HG02970 (cell line): Measurements from ENCODE around the gene UBL5.

Experiments used
- ATAC-seq: cut with Tn5 transposase; IDR thresholded peaks from one replicate; pipeline ENCODE4 v1.9.1; 2021; ENCODE audit warnings: mild to moderate bottlenecking, moderate library complexity, moderate number of reproducible peaks; ENCODE audit not compliant: unreplicated experiment, low FRiP score

The UBL5 gene

DNA sequence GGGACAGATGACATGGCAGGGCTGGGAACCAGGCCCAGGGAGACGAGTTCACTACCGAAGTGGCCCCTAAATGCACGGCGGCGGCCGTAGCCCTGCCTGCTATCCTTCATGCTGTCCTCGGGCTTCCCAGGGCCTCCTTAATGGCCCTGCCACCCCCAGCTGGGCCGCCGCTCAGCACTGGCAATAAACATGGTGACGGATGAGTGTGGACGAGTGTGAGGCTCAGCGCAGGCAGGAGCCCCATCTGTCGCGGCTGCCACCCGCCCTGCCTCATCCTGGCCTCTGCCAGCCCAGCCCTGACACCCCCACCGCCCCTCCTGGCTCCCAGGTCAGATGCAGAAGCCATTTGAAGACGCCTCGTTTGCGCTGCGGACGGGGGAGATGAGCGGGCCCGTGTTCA lies 21.0 kb downstream of the UBL5 start:
- ATAC-seq = no peak

DNA sequence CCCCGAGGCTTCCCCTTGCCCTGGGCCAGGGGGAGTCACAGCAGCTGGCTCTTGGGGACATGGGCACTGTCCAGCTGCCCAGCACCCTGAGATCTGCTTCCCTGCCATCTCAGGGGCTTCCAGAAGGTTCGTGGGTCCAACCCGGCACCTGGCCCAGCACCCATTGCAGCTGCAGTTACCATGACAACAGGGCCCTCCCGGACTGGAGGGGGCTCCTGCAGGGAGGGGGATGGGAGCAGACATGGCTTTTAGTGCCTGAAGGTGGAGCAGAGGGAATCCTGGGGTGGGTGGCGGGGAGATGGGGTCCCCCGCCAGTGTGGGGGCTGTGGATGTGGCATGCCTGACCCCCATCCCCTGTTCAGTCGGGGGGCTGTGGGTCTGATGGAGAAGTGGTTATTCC lies 22.1 kb downstream of the UBL5 start:
- no peak for ATAC-seq

DNA sequence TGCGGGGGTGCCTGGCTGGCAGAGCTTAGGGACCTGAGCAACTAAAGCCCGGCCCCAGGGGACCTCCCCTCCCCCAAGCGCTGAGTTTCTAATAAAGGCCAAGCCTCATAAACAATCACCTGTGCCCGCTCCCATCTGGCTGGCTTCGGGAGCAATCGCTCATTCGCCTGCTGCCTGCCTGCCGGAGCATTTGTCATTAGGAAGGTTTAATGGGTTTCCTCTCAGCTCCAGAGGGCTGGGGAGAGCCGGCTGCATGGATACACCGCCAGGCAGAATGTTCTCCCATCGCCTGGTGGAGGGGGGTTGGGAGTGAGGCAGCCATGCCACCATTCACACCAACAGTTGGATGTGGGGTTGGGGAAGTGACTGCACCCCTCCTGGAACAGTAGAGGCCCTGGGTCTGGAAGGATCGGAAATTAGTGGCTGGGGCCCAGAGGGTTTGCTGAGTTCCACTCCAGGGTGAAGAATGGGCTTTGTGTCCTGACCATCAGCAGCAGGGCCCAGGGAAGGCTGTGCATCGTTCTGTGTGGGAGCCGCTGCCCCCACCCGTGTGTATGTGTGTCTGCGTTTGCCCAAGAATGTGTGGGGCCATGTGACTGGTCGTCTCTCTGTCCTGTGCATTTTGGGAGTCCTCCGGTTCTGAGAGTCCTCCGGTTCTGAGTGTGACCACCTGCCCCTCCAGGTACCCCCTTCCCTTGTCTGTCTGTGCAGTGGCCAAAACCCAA lies 22.7 kb downstream of the UBL5 start:
- ATAC-seq = no peak

DNA sequence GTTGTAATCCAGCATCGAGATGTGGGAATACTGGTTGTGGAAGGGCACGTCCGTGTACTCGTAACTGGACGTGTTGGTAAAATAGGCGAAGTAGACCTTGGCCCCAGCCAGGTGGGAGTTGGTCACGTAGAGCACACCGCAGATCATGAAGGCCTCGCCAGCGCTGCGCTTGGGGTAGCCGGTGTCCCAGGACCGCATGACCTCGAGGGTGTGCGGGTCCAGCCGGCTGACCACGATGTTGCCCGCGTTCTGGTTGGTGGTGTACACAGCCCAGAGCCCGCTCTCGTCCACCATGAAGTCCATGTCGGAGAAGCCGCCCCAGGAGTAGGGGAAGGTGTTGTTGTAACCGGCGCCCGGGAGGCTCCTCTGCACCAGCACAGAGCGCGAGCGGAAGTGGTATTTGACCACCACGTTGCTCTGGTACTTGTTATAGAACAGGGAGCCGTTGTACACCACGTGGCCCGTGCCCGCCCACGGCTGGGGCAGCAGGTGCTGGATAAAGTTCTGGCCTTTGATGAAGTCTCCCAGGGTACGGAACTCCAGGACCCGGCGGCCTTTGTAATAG lies 26.6 kb downstream of the UBL5 start:
- no peak for ATAC-seq

DNA sequence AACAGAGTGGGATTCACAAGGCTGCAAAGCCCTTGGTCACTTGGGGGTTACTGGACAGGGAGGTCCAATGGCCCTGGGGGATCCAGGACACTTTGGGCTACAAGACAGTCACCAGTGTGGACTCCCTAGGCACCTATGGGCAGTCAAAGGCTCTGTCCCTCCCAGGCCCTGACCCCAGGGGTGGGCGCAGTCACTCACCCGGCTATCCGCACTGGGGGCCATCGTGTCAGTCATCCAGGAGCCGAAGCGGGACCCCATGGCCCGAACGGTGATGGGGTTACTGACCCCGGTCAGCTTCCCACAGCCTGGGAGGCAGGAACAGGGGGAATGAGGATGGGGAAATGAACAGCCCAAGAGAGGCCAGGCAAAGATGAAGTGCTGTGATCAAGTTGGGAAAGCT lies 28.9 kb downstream of the UBL5 start:
- ATAC-seq = no peak

DNA sequence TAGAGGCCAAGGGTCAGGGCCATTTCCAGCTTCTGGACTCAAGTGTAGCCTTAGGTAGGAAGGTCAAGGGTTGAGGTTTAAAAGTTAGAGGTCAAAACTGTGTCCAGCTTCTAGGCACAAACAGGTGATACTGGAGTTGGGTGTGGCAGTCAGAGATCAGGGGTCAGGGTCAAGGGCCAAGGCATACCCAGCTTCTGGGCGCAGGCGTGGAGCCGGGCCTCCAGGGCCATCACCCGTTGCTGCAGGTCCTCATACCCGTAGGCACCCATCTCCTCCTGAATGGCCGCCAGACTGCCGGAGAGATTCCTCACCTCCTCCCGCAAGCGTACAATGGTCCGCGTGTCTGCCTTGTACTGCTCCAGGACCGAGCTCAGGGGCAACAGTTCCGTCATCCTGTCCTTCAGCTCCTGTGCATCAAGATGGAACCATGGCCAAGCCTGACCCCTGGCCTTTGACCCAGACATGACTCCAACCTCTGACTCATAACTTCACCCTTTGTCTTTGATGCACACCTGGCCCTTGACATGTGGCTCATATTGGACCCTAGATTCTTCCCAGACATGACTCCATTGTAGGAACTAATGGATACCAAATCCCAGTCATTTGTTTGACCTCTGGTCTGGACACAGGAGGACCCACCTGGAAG lies 29.5 kb downstream of the UBL5 start:
- ATAC-seq = no peak

DNA sequence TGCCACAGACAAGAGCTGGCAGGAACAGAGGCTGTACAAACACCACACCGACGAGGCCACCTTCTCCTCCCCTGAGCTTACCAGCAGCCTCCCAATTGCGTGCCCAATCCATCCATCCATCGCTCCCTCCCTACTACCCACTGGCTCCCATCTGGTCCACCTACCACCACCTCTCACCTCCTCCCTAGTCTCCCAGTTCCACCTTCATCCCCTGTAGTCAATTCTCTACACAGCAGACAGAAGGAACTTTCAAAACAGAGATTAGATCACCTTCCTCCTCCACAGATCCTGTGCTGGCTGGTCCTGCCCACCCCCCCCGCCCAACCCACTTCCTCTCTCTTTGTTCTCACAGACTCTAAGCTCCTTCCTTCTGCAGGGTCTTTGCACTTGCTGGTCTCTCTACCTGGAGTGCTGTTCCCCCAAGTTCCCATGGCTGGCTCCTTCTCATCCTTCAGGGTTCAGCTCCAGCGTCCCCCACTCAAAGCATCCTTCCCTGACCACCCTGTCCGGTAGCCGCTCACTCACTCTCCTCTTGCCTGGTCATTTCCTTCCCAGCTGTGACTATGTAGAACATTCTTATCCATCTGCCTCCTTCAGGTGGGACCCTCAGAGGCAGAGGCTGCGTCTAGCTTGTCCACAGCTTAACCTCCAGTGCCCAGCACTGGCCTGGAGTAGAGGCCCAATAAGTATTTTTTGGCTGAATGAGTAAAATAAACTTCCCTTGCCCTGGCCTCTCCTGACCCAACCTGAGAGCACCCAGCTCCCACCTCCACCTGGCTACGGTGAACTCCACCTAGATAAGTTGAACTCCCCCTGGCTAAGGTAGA lies 30.4 kb downstream of the UBL5 start:
- no peak for ATAC-seq

DNA sequence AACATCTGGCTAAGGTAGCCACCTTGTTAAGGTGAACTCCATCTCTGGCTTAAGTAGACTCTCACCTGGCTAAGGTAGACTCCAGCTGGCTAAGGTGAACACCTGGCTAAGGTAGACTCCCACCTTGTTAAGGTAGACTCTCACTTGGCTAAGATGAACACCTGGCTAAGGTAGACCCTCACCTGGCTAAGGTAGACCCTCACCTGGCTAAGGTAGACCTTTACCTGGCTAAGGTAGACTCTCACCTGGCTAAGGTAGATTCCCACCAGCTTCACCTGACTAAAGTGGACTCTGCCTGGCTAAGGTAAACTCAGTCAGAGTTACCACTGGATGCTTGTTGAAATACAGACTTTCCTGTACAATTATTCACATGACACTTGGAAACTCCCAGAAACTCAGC lies 31.0 kb downstream of the UBL5 start:
- no peak for ATAC-seq

DNA sequence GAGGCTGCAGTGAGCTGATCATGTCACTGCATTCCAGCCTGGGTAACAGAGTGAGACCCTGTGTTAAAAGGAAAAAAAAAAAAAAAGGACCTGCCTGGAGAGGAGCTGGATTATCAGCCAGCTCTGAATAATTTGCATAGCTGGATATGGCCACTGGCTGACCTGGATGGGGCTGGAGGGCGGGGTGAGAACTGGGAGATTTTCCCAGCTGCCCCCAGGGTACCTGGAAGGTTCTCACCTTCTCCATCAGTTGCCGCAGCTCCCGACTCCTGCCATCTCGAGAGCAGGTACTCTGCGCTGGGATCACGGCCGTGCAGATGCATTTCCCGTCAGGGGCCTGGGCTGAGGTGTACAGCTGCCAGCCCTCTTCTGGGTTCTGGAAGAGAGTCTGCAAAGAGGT lies 32.7 kb downstream of the UBL5 start:
- no peak for ATAC-seq

DNA sequence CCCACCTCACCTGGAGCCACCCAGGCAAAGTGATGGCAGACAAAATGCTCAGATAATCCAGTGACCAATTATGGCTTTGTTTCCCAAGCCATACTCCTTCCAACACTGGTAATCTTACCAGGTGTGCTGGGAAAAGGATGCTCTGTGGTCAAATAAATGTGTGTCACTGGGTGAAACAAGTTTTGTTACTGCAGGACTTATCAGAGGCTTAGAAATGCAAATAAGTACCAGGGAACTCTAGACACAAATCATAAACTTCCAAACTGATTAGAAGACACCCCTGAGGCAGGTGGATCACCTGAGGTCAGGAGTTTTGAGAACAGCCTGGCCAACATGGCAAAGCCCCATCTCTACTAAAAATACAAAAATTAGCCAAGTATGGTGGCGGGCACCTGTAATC lies 33.8 kb downstream of the UBL5 start:
- ATAC-seq = no peak

DNA sequence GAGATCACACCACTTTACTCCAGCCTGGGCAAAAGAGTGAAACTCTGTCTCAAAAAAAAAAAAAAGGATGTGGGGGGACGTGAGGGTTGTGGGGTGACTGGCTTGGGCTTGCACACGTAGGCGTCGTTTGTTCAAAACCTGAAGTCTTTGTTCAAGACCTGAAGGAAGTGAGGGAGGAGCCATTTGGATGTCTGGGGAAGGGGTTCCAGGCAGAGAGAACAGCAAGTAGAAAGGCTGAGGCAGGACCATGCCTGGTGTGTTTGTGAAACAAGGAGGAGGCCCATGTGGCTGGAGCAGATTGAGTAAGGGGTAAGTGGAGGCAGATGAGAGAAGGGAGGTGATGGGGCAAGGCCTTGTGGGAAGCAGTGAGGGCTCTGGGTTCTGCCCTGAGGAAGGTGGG lies 35.2 kb downstream of the UBL5 start:
- no peak for ATAC-seq

DNA sequence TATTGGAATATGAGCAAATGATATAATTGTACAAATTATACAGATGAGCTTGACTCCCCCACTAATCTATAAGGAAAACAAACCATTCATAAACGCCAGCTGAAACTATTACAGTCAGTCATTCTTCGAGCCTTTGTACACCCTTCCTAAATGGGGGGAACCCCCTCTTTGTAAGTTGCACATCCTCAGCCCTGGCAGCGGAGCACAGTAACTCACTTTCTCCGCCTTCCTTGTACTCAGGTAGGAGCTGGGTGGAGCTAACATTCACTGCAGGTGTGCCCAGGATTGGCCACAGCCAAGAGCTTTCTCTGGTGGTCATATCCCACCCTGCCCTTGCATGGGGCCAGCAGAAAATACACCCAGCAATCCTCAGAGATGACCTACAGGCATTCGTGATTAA lies 36.0 kb downstream of the UBL5 start:
- no peak for ATAC-seq

DNA sequence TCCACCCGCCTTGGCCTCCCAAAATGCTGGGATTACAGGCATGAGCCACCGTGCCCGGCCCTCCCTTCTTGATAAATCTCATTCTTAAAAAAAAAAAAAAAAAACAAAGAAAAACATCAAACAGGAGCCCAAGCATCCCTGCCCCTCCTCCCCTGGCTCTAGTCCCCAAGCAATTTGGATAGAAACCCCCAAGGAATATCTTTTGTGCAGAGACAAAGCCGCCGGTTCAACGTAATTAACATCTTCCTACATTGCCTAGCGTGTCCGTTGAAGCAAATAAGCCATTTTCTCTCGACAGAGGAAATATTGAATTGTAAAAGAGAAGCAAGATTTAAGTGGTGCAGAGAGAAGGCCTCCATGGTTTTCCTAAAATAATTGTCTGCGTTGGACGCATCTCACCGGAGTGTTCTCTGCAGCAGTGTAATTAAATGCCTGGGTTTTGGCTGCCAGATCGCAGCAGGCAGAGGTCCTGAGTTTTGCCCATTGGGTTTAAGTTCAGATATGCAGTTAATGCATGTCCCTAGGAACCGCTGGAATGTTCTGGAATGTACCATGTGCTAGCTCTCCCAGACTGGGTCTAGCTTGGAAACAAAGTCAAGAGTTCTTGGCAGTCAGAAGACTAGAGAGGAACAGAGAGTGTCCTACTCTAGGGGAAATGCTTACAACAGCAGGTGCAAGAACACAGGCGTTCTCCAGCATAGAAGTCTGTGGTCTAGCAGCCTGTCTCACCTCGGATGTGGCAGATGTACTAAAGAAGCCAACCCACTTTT lies 38.2 kb downstream of the UBL5 start:
- ATAC-seq = no peak

DNA sequence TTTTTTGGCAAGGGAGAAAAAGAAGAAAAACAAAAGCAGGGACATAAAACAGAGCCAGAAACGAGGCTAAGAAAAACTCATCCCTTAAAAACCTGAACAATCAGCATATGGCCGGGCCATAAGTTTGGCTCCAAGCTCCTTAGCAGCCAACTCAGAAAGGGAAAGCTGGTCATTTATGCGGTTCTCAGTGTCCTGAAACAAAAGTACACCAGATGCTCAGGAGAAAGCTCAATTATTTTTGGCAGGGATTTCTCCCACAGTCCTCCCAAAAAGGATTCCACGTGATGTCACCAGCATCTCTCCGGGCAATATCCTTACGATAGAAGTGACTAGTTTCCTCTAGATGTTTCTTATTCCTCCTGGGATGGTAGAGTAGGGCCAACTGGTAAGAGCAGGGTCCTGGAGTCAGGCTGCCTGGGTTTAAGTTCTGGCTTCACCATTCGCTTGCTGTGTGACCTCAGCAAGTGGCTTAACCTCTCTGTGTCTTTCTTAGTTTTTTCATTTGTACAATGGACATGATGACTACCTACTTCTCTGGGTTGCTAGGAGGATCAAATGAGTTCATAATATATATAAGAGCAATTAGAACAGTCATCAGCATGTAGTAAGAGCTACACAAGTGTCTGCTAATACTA lies 41.4 kb downstream of the UBL5 start:
- ATAC-seq = no peak

DNA sequence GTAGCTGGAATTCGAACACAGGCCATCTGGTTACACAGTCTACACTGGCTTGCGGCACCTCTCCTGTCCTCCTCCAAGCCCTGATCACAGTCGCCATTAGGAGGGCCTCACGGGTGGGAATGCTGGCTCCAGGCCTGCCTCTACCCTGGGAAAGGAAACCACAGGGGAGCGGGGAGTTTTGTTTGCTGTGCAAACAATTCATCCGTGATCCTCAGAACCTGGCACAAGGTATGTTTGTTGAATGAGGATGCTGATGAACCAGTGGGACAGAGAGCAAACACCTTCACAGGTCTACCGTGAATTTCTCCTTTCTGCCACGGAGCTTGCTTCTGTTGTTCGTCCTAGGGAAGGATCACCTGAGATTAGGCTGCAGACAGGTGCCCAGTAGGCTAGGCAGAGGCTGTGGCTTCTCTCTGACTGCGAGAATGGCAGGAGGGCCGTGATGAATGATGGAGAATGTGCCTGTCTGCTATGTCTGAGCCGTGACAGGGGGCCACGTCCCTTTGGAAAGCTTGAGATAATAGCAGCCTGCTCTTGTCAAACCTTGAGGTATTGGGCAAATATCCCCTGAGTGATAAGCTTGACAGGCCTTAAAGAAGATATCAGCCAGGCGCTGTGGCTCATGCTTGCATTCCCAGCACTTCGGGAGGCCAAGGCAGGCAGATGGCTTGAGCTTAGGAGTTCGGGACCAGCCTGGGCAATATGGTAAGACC lies 44.1 kb downstream of the UBL5 start:
- ATAC-seq = no peak

DNA sequence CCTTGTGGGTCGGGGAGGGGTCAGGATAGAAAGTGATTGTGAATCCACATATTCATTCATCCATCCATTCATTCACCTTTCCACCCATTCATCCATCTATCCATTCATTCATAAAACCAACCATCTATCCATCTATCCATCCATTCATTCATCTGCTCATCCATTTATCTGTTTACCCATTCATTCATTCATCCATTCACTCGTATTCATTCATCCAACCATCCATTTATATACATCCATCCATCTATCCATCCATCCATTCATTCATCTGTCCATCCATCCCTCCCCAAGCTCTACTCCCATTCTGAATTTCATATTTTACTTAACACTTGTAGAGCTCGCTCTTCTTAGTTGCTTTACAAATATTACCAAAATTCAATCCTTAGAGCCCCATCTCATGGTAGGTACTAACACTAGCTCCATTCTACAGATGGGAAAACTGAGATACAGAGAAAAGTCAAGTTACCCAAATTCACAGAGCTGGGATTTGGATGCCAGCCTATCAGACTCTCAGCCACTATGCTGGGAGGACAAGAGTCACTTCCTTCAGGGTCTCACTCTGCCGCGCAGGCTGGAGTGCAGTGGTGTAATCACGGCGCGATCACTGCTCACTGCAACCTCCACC lies 45.0 kb downstream of the UBL5 start:
- no peak for ATAC-seq

DNA sequence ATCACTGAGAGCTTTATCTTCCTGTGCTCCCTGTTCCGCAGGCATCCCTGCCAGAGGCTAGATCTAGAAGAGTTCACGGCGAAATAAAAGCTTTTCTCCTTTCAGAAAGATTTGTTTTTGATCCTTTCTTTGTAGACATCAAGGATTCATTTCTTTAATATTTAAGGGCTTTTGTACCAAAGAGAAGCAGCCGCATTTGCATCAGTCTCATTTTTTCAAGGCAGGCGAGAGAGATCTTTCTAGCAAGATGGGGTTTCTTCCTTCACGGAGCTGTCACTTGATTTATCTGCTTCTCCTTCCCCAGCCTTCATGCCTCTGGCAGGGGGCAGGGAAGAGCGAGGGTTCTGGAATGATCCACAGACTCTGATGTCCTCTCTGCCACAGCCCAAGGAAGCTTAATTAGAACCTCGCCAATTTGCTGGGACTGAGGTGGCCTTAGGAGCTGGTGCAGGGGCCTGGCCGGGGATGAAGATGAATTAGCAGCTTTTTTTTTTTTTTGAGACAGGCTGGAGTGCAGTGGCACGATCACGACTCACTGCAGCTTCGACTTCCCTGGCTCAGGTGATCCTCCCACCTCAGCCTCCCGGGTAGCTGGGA lies 47.4 kb downstream of the UBL5 start:
- ATAC-seq = no peak

DNA sequence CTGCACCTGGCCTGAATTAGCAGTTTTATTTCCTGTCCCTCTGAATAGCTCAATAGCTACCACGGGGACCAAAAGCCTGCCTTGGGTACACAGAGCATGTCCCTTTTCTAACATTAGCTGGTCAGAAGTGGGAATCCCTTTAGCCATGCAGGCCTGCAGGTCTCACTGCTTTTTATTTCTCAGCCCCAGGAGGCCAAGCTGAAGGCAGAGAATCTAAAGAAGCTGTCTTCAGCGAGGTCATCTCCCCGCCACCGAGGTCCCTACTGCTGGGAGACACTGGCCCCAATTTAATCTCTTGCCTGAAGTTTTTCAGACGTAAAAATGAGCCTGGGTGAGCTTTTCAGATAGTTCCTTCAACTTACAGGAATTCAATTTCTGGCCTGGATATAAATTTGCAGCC lies 48.1 kb downstream of the UBL5 start:
- no peak for ATAC-seq
